ENCODE data around the gene CPOX. TPM values are rescaled to one million over a fixed set of nuclear protein-coding genes. Genes with fewer than 3 reads are reported as not detected.

CPOX gene
- total RNA-seq, 1 experiment from 2014 or later, result 24.7 TPM

GRCh38 chr3:98612996-98613517 lies 19.6 kb upstream of the CPOX start:
- Mint-ChIP-seq H3K4me3 (no peak overlapping the region), H3K36me3 (ENCODE audit: insufficient read depth in 1 of 3, low read depth in 3 of 3) (peaks cover 0 to 4% (median 4%) of the 10 kb centered on the region in 3 experiments; a peak in 3 of 7 replicates), H3K9me3 (peaks cover 0 to 4% of the 10 kb centered on the region in 2 experiments; a peak in 2 of 5 replicates), H3K4me1 (peaks cover 2 to 4% of the 10 kb centered on the region in 2 experiments; a peak in 2 of 4 replicates), H3K27ac (no peak overlapping the region; a peak in 2 of 7 replicates), H3K27me3 (ENCODE audit: low read depth) (no peaks in the 10 kb centered on the region)
- Histone ChIP-seq H3K18ac (ENCODE audit: insufficient read length, low read depth, low read length) (no peak overlapping the region), H3K79me1 (ENCODE audit: insufficient read depth, low read depth, low read length, poor library complexity, severe bottlenecking) (no peaks in the 10 kb centered on the region), H3K4me2 (ENCODE audit: insufficient read depth, insufficient read length, low read length) (no peak overlapping the region), H3K23ac (ENCODE audit: insufficient read length, low read depth, low read length) (no peak overlapping the region), H3K79me2 (ENCODE audit: insufficient read depth, low read length) (no peaks in the 10 kb centered on the region), H3T11ph (ENCODE audit: low read length) (no peak overlapping the region), H3K9ac (ENCODE audit: extremely low read depth, insufficient read length, low read length) (no peak overlapping the region), H2BK120ac (ENCODE audit: low read depth, low read length, poor library complexity, severe bottlenecking) (no peak overlapping the region), H4K5ac (ENCODE audit: insufficient read length, low read depth, low read length) (no peak overlapping the region), H3K14ac (ENCODE audit: insufficient read depth, low read length) (no peak overlapping the region), H3K56ac (ENCODE audit: insufficient read length, low read depth, low read length) (no peak overlapping the region), H4K20me1 (ENCODE audit: control insufficient read depth, insufficient read depth, insufficient read length) (no peaks in the 10 kb centered on the region), H3K4me1 (ENCODE audit: insufficient read depth, low read length) (no peaks in the 10 kb centered on the region), H2BK5ac (ENCODE audit: insufficient read length, low read length) (no peak overlapping the region), H2AFZ (ENCODE audit: low read length) (no peak overlapping the region), H3K27me3 (ENCODE audit: insufficient read depth, low read length) (no peaks in the 10 kb centered on the region), H4K8ac (replicated peaks; ENCODE audit: insufficient read length, low read depth, low read length) (no peak overlapping the region), H2AK5ac (ENCODE audit: insufficient read length, low read length) (no peak overlapping the region), H3K23me2 (ENCODE audit: insufficient read length, low read depth, low read length, poor library complexity, severe bottlenecking) (no peaks in the 10 kb centered on the region), H2BK15ac (ENCODE audit: low read depth, low read length) (no peak overlapping the region), H3K4ac (ENCODE audit: low read depth, low read length) (no peak overlapping the region), H2BK12ac (ENCODE audit: insufficient read length, low read depth, low read length) (no peak overlapping the region), H2BK20ac (ENCODE audit: low read depth, low read length, poor library complexity, severe bottlenecking) (no peak overlapping the region), H3K27ac (ENCODE audit: insufficient read length, low read depth, low read length) (no peak overlapping the region), H4K91ac (ENCODE audit: insufficient read length, low read depth, low read length) (no peak overlapping the region), H3K9me3 (ENCODE audit: control insufficient read depth, low read depth, low read length) (no peaks in the 10 kb centered on the region)
- no CpG with 5 or more reads among the region's 6 CpGs for WGBS (ENCODE audit: extremely low coverage, insufficient read length, low lambda C conversion rate)
- DNase-seq, result no peak
- no peak for TF ChIP-seq CTCF (conservative IDR thresholded peaks at IDR 0.05)

All from H9 (cell line).